Neural progenitor cell (in vitro differentiated cells): ENCODE measurements around the gene SUMF1.

ENCODE experiments used
- CTCF ChIP-seq: fragments of 200-600 bp; sonication (generic); IDR thresholded peaks from 2 replicates; pipeline ENCODE4 v1.5.1; 2017; ENCODE audit warnings: antibody characterized with exemption, mild to moderate bottlenecking
- EZH2 ChIP-seq: fragments of 200-600 bp; sonication (generic); IDR thresholded peaks from 2 replicates; pipeline ENCODE4 v1.6.1; 2017; ENCODE audit warnings: antibody characterized with exemption, mild to moderate bottlenecking, moderate library complexity
- EZH2phosphoT487 ChIP-seq: fragments of 200-600 bp; sonication (generic); IDR thresholded peaks from 2 replicates; pipeline ENCODE4 v1.6.1; 2017; ENCODE audit warnings: antibody characterized with exemption

GRCh38 chr3:4426782-4427344 lies 40.2 kb downstream of the SUMF1 start:
- no peak for TF ChIP-seq EZH2
- no peak for TF ChIP-seq CTCF
- TF ChIP-seq EZH2phosphoT487: no peak
